Medulla oblongata (tissue), 1 donor: Measurements from ENCODE around the gene NFIC.
"Not testable (repeated sequence)": the region's sequence is repeated elsewhere in the genome, so short reads cannot be mapped to it uniquely, and the experiment has no call there.

Source experiments
- DNase-seq: peaks from one replicate; pipeline ENCODE4 v3.0.0-alpha.2; 2015; ENCODE audit errors: extremely low spot score

The NFIC gene

GRCh38 chr19:3491396-3492119 lies 125.2 kb downstream of the NFIC start:
- no peak for DNase-seq

- no peak for DNase-seq
These were observed 125.9 kb downstream of the NFIC start for GRCh38 chr19:3492131-3492839.

- DNase-seq: no peak
These were observed 126.5 kb downstream of the NFIC start for GRCh38 chr19:3492919-3493318.

- DNase-seq: no peak
These were observed 127.3 kb downstream of the NFIC start for GRCh38 chr19:3493651-3494050.

- DNase-seq: peak; percentile 92
These were observed 127.7 kb downstream of the NFIC start for GRCh38 chr19:3494051-3494450.

GRCh38 chr19:3494559-3494958 lies 128.2 kb downstream of the NFIC start:
- DNase-seq: no peak

- DNase-seq: no peak
These were observed 130.2 kb downstream of the NFIC start for GRCh38 chr19:3496392-3497273.

- DNase-seq: no peak
These were observed 131.6 kb downstream of the NFIC start for GRCh38 chr19:3497757-3498520.

GRCh38 chr19:3499738-3500428 lies 133.5 kb downstream of the NFIC start:
- no peak for DNase-seq

- peak; percentile 99 for DNase-seq
These were observed 134.2 kb downstream of the NFIC start, which contains the start of gene DOHH for GRCh38 chr19:3500429-3501101. DOHH (minus strand) TSS chr19:3500674; CDS start chr19:3496814, 3,860 bp downstream.

GRCh38 chr19:3501780-3502179 lies 135.4 kb downstream of the NFIC start:
- DNase-seq: no peak

GRCh38 chr19:3503036-3503572 lies 136.7 kb downstream of the NFIC start:
- DNase-seq: no peak

GRCh38 chr19:3504735-3505134 lies 138.4 kb downstream of the NFIC start:
- DNase-seq: no peak

GRCh38 chr19:3505598-3506383 lies 139.4 kb downstream of the NFIC start, which contains the start of gene FZR1:
FZR1 (plus strand) TSS chr19:3506311; CDS start chr19:3522990, 16,679 bp downstream.
- peak; percentile 99 for DNase-seq

- DNase-seq: no peak
These were observed 140.3 kb downstream of the NFIC start for GRCh38 chr19:3506384-3507340.

GRCh38 chr19:3507371-3508120 lies 141.2 kb downstream of the NFIC start:
- no peak for DNase-seq

- DNase-seq: not testable (repeated sequence)
These were observed 141.8 kb downstream of the NFIC start for GRCh38 chr19:3508121-3508661.
